Effector CD8-positive, alpha-beta T cell (primary cell): ENCODE results near the gene ABHD2.
"Not testable (repeated sequence)": the region's sequence is repeated elsewhere in the genome, so short reads cannot be mapped to it uniquely, and the experiment has no call there.

Experiments used
- DNase-seq: peaks from one replicate; lab custom pipeline; 2025; lab: John Stamatoyannopoulos, UW

The ABHD2 gene

DNA sequence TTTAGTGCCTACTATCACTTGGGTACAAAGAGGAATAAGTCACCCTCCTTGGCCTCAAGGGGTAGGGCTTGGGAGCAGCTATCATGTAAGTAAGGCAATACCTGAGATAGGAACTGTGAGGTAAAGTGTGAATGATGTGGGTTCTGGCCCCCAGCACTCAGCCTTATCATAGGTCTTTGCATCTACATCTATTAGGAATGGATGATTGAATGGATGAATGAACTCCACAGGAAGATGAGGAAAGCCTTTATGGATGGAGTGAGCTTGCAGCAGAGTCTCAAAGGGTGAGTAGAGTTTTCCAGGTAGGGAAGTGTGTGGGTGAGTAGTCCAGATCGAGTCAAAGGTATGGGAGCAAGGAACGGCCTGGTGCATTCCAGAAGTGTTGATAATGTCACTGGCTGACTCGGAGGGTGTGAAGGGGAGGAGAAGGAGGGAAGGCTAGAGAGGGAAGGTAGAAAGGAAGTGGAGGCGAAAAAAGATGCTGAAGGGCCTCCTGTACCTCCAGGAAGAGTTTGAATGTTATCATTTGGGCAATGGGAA is 13.1 kb upstream of the ABHD2 start:
- DNase-seq, result no peak

DNA sequence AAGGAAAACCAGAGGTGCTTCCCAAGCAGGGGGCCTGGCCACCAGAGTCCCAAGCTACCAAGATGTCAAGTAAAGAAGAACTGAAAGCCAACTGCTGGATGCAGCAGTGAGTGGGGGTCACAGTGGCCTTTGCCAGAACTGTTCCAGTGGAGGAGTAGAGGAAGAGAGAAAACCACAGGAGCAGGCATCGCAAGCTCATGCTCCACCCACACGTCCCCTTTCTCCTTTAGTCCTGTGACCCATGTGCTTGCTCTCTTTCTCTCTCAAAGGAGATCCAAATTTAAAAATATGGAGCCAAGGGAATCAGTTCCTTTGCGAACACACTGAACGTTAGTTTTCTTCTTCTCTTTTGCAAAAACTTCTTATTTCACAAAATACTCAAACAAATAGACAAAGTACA is 12.4 kb upstream of the ABHD2 start:
- no peak for DNase-seq

GRCh38 chr15:89077750-89078149 is 10.5 kb upstream of the ABHD2 start:
- DNase-seq, result no peak

DNA sequence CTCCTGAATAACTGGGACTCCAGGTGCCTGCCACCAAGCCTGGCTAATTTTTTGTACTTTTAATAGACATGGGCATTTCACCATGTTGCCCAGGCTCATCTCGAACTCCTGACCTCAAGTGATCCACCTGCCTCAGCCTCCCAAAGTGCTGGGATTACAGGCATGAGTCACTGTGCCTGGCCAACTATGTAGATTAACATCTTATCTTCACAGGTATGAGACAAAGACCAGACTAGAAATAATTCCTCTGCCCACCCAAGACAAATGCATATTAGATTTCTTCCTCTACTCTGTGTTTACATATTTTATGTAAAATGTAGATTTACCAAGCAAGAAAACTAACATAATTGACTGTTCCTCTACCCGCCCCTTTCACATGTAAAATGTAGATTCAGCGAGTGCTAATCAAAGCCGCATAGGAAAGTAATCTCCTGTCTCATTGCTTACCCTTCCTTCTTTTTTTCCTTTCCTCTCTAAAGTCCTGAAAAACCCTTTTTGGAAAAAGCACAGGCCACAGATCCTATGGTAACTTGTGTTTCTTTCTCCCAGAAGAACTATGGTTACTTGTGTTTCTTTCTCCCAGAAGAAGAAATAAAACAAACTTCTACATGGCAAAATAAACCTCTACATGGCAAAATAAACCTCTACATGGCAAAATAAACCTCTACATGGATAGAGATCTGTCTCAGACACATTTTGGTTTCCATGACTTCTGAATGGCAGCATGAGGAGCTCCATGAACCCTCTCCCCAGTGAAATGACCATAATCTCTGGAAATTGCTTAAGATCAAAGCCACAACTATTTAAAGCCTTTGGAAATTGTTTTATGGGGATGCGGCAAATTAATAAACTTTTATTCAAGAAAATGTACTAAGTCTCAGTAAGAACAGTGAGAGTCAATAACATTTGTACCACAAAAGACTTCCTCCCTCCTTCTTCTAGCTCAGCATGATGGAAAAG is 9.1 kb upstream of the ABHD2 start:
- DNase-seq, result no peak

- no peak for DNase-seq
These were observed 6.4 kb upstream of the ABHD2 start for GRCh38 chr15:89081878-89082277.

DNA sequence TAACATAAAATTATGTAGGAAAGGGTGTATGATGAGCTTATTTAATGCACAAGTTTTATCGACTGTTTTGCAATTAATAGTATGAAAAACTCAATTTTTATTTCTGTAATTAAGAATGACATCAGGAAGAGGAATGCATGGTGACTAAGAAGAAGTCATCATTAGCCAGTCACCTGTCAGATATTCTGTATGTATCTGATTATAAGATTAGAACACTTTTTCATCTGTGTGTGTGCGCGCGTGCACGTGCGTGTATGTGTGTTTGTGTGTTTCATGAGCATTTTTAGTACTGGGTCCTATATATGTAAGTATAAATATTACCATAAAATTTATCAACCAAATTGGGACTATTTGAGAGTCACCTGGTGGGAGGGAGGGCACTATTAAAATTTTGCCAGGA is 5.0 kb upstream of the ABHD2 start:
- DNase-seq, result no peak

GRCh38 chr15:89085289-89085926 is 2.8 kb upstream of the ABHD2 start:
- DNase-seq, result no peak

DNA sequence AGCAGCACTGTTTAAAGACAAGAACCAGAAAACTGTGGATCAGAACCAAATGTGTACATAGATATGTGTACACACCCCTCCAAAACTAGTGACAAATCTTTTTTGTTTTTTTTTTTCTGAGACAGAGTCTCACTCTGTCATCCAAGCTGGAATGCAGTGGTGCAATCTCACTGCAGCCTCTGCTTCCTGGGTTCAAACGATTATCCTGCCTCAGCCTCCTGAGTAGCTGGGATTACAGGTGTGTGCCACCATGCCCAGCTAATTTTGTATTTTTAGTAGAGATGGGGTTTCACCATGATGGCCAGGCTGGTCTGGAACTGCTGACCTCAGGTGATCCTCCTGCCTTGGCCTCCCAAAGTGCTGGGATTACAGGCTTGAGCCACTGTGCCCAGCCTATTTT is 2.3 kb upstream of the ABHD2 start:
- DNase-seq, result not testable (repeated sequence)

DNA sequence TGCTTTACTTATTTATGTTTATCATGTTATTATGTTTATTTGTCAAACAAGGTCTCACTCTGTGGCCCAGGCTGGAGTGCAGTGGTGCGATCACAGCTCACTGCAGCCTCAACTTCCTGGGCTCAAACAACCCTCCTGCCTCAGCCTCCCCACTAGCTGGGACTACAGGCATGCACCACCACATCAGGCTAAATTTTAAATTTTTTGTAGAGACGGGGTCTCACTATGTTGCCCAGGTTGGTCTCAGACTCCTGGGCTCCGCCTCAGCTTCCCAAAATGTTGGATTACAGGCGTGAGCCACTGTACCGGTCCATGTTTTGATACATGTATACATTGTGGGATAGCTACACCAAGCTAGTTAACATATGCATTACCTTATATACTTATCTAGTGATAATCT is 1.9 kb upstream of the ABHD2 start:
- not testable (repeated sequence) for DNase-seq

DNA sequence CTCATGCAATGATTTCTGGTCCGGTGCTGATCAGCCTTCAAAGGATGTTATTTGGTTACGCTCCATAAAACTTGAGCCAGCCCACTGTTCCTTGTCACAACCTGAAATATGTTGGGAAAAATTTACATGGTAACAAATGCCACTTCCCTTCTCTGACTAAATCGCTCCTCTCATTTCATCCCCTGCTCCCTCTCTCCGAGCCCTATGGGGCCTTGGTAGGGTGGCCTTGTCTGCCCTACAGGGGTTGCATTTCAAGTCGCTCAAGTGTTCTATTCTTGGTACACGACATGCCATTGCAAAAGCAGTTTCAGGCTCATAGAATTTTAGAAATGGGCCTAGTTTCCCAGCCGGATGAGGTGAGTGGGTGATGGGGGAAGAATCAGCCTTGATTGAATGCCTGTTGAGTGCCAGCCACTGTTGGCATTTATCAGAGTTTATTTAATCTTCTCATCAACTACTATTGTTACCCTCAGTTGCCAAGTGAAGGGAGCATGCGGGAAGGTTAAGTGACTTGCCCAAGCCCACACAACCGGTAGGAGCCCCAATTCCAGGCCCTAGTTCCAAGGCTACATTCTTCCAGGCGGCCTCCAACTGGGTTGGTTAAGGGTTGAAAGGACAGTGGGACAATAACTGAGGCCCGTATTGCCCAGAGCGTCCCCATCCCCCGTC is 961 bp upstream of the ABHD2 start:
- no peak for DNase-seq

DNA sequence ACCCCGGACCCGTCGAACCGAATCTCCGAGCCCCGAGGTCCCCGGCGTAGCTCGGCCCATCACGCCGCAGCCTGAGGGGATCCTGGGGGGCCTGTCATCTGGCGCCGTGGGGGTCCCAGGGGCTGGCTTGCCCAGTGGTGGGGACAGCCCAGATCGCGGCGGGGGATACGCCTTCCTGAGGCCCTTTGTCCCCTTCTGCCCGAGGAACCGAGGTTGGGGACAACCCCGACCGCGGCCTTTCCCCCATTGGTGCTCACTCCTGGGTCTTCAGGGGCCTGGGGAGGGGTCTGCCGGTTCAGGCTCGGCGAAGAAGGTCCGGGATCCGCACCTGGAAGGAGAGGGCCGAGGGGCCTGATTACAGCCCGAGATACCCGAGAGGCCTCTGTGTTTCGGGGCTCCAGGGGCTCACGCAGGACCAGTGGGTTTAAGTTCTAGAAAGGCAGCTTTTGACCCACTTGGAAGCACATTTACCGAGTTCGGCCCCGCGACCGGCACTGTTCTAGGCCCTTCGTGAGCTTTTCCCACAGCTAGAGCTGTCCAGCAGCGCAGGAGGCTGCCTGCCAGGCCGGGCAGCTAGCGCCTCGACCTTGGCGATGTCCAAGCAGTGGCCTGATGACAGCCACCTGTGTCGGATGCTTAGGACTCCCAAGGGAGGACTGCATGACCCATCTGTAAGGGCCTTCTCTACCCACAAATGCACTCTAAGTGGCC is 504 bp downstream of the ABHD2 start:
- DNase-seq, result no peak

DNA sequence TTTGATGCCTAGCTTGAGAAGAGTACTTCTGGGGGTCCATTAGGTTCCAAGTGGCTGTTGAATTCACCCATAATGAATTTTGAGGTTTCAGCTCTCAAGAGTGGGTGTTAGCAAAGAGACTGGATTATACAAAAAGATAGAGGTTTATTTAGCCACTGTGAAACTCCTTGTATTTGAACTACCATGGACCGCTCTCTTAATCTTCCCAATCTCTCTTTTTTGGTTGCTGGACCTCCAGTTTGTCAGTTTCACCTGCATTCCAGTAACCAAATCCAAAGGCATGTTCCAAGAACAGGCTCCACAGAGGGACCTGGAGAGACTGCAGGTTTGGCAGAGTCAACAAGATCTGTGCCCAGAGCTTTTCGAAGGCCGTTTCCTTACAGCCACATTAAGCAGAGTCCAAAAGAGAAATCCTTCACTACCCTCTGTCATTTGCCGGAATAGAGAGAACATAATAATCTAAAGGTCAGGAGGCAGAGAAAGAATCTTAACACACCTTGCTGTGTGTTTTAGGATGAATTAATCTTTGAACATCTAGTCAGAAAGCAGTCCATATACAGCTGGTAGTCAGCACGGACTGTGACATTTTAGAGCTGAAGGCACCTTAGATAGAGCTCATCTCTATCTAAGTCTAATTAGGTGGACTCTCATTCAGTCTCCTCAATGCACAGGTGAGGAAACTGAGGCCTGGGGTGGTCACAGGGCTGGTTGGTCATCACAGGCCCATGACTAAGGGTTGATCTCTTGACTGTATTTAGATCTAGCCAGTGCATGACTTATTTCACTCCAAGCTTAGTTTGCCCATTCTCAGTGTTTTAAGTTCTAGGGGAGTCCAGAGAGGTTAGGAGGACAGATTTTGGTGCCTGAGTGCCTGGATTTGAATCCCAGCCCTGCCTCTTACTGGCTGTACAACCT is 1.3 kb downstream of the ABHD2 start:
- no peak for DNase-seq

- DNase-seq, result no peak
These were observed 2.8 kb downstream of the ABHD2 start for GRCh38 chr15:89090791-89091626.

DNA sequence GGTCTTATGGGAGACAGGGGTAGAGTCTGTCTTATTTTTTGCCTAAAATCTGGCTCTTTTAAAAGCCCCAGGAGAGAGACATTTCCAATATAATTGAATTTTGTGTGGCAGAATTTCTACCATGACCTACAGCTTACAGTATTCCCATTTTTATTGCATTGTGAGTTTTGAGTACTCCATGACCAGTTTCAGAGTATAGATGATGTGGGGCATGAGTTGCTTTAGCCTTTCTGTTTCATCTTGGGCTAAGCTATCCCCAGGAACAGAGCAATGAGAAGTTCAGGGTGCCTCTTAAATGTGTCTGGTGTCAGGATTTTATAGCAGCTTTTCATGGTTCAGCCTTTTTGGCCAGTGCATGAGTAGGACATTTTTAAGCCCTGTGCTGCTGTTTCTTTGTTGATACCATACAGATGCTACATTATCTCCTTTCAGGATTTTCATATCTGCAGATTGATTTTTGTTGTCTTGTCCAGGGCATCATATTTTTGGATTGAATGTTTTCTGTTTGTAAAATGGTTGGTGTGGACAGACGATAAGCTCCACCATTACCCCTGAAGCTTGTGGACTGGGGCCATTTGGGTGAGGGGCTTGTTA is 3.5 kb downstream of the ABHD2 start:
- no peak for DNase-seq

GRCh38 chr15:89093509-89093908 is 5.3 kb downstream of the ABHD2 start:
- no peak for DNase-seq

- no peak for DNase-seq
These were observed 6.8 kb downstream of the ABHD2 start for GRCh38 chr15:89095073-89095472.

GRCh38 chr15:89095556-89095955 is 7.3 kb downstream of the ABHD2 start:
- no peak for DNase-seq

GRCh38 chr15:89096664-89097063 is 8.4 kb downstream of the ABHD2 start:
- no peak for DNase-seq

GRCh38 chr15:89097313-89097712 is 9.1 kb downstream of the ABHD2 start:
- no peak for DNase-seq
